HG03175 (cell line): ENCODE data around the gene ERBB4.
"Not testable (repeated sequence)": the region's sequence is repeated elsewhere in the genome, so short reads cannot be mapped to it uniquely, and the experiment has no call there.

Experiments used
- ATAC-seq: cut with Tn5 transposase; IDR thresholded peaks from one replicate; pipeline ENCODE4 v1.9.1; 2021; ENCODE audit warnings: mild to moderate bottlenecking, moderate library complexity; ENCODE audit not compliant: unreplicated experiment

The ERBB4 gene

DNA sequence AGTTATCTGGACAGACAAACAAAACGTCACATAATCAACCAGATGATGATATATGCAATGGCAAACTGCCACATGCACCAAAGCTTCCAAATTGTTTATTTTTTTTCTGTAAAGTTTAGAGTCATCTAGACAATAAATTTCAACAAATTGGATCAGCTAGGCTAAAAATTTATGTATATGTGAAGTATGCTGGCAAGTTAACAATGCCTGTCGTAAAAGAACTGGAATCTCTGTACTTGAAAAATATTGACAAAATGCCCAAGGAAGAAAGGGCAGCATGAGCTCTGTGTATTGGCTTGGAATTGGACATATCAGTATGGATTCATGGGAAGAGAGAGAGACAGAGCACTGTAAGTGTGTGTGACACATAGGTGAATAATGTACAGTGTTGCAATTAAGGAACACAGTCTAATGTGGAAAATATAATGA, 309.8 kb downstream of the ERBB4 start:
- no peak for ATAC-seq

GRCh38 chr2:212227755-212228154, 310.8 kb downstream of the ERBB4 start:
- no peak for ATAC-seq

GRCh38 chr2:212226114-212226513, 312.5 kb downstream of the ERBB4 start:
- ATAC-seq, result no peak

GRCh38 chr2:212223696-212224095, 314.9 kb downstream of the ERBB4 start:
- no peak for ATAC-seq

GRCh38 chr2:212213191-212213590, 325.4 kb downstream of the ERBB4 start:
- peak; percentile 67 for ATAC-seq

DNA sequence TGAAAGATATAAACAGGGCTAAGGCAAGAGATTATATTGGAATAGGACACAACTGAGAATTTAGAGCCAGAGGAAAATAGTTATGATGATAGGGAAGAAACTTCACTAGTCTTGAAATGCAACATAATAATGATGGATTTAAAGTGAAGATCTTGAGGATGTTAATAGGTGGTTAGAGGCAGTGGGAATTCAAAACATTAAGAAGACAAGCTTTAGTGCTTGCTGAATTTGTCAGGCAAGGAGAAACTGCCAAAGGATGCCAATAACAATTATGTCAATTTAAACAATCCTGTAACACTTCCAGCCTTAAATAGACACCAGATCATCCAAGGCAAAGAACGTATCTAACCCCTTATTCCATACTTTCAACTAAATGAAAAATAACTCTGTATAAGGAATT, 330.1 kb downstream of the ERBB4 start:
- no peak for ATAC-seq

DNA sequence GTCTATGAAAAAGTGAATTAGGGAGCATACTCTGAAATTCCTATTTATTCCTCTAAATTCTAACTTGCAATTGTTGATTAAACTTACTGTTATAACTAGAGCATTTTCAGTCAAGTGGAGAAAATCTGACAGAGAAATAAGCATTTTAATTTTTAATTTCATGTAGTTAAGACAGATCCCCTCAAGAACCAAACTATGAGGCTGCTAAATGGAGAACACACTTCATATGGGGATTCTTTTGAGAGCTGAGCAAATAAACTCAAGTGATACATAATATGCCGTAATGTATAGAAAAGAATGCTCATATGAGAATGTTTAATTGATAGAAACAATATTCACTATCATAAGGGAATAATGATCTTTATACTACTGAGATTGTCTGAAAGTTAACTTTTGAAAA, 340.8 kb downstream of the ERBB4 start:
- ATAC-seq, result no peak

DNA sequence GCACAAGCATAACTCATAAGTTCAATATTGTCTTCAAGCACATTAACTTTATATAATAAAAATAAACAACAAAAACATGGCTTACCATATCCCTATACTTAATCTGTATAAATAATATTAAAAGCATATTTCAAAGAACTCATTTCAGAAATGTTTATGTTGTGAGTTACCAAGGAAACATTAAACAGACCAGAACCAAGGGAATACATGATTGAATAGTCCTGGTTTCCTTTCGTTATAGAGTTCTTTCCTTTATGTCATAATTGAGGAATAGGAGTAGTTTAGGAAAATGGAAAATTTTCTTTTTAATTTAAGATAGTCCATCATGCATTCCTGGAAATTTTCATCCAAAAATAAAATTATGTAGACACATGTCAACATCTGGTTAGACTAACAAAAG, 343.0 kb downstream of the ERBB4 start:
- ATAC-seq, result no peak

DNA sequence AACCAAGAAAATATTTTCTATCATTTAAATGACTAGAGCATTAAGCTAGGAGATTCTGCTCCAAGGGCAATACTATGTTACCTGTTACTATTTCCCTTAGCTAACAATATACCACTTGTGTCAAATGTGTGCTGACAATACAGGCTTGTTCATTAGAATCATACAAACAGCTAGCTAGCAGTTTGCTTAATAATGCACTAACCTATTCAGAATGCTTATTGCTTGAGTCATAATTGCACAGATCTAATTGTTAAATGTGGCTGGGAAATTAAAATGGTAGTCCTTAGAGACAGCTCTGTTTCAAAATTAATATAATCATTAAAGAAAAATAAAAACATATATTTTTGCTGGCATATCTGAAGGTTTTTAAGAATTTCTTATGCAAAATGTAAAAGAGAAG, 344.2 kb downstream of the ERBB4 start:
- ATAC-seq, result no peak

DNA sequence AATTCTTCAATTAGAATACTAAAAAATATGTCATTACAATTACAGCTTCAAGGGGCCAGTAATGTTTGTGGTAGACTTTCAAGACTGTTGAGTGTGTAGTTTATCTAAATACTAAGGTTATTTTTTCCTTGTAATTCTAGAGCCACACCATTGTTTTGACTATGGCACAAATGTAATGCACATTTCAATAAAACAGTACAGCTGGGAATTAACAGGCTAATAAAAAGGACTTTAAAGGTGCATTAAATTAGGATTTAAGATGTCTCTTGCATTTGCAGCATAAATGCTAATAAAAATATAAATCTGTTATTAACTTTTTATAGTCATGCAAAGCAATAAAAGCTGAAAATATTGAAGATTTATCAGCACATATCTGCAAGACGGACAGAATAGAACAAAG, 344.8 kb downstream of the ERBB4 start:
- no peak for ATAC-seq

- ATAC-seq, result no peak
Observed at GRCh38 chr2:212193056-212193455, 345.5 kb downstream of the ERBB4 start.

GRCh38 chr2:212191438-212191837, 347.2 kb downstream of the ERBB4 start:
- ATAC-seq, result not testable (repeated sequence)

DNA sequence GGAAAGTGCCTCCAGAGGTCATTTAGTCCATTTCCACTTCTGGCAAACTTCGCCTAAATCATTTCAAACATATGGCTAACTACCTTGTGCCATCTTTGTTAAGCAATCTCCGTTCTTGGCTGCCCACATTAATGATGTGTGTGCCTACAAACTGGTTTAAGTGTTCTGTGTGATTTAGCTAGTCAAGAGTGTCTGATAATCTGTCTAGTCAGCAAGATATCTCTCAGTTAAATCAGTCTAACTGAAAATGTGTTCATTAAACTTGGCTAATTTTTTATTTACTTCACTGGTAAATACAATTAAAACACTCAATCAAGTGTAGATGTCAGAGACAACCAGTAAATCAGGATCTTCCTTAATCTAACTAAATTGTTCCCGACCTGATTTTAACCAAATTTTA, 352.4 kb downstream of the ERBB4 start:
- ATAC-seq, result no peak

DNA sequence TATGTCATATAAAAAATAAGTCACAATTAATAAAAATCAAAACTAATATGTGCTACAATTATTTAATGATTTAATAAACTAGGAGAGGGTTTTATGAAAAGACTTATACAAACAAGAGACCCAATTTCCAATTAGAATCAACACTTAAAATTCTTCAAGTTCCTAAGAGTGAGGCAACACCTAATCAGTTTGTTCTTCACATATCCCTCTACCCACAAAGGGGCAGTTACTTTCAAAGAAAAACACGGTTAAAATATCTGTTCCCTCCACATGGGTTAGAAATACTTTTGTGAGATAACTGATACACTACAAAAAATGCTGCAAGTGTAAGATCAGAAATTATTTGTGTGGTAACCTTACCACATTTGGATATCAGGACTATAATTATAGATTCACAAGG, 357.0 kb downstream of the ERBB4 start:
- no peak for ATAC-seq

DNA sequence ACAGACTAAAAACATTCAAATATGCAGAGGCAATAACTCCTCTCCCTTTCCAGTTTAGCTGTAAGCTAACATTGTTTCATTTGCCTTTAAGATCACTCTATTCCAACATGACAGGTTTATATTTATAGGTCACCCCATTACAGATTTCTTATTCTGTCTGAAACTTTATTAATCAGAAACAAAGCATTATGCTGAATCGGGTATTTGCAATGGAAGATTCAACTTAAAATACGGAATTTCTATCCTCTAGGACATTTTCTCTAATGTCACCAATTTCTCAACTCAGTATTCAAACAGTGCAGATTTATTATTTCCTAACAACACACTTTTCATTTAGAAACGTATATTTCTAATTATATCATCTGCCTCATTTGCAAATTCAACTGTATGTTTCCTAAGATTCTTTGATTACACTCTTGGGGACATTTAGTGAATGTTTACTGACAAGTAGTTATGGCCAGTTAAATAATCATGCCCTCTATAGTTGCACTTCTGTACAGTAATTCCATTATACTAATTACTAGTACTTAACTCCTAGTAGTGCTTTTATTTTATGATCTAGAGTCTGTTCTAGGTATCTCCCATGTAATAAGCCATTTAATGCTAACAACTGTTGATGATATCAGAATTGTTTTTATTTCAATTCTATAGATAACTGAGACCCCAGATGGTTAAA, 358.1 kb downstream of the ERBB4 start:
- ATAC-seq, result no peak

DNA sequence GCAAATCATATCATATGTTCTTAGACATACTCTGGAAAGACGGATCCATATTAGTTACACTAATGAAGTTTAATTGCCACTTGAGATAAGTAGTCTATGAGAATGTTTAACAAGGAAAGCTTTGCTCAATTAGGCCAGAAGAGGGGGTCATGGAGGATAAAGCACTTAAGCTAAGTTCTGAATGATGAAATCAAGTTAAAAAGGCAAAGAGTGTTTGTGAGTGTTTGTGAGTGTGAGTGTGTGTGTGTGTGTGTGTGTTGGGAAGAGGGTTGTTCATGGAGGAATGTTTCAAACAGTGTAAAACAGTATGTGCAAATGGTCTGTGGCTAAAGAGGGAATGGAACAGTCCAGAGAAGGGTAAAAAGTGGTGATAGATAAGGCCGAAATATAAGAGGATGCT, 360.9 kb downstream of the ERBB4 start:
- ATAC-seq, result no peak

DNA sequence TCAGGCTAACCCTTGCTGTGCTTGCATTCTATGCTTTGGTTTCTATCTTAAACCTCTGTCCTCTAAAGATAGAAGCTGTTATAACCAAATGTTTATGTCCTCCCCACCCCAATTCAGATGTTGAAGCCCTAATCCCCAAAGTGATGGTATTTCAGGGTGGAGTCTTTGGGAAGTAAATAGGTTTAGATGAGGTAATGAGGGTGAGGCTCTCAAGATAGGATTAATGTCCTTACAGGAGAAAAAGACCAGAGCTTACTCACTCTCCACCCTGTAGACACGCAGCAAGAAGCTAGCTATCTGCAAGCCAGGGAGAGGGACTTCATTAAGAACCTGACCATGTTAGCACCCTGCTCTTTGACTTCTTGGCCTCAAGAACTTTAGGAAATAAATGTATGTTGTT, 362.5 kb downstream of the ERBB4 start:
- ATAC-seq, result no peak

DNA sequence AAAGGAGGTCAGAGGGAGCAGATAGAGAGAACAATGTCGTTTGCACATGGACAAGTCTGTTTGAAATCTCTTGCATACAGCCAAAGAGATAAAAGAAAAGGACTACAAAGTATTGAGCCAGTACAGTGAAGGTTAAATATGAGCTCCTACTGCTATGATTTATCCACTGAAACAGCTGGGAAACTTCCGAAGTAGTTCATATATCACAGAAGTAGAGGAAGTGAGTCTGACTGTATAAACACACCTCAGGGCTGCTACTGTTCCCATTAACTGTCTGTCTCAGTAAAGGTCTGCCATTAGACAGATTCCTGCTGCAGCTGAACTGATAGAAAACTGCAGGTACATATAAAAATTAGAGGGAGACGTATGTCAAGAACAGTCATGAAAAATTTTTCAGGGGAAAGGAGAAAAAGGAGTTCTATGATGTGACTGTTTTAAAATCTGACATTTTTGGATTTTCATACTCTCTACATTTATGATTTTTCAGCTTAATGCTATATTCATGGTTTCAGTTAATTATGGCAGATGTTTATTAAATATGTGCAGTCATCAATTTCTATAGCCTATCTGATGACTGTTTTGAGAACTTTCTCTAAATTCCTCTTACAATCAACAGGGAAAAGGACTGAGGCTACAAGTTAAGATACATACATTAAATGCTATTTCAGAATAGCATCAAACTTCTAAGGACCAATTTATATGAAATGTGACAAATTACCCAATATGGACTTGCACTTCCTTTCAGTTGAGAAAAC, 364.7 kb downstream of the ERBB4 start:
- ATAC-seq, result no peak

DNA sequence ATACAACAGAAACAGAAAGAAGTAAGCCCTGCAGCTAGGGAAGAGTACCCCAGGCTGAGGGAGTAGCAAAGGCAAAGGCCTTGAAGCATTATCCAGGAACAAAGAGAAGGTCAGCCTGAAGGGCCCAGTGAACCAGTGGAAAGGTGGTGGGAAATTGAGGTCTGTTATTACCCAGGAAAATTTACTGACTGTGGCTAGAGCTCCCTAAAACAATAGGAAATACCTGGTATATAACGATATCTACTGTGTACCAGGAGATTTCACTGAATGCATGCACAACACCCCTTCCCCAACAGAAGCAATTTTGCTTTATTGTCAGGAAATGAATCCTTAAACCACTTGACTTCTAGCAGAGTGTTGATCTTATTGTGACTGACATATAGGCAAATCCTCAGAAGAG, 365.3 kb downstream of the ERBB4 start:
- no peak for ATAC-seq

DNA sequence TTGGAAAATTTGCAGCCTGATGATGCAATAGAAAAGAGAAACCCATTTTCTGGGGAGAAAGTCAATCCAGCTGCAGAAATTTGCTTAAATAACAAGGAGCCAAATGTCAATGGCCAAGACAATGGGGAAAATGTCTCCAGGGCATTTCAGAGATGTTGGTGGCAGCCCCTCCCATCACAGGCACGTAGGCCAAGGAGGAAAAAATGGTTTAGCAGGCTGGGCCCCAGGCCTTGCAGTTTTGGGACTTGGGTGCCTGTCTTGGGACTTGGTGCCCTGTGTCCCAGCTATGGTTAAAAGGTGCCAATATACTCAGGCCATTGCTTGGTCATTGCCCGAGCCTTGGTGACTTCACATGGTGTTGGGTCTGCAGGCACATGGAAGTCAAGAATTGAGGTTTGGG, 368.2 kb downstream of the ERBB4 start:
- no peak for ATAC-seq

DNA sequence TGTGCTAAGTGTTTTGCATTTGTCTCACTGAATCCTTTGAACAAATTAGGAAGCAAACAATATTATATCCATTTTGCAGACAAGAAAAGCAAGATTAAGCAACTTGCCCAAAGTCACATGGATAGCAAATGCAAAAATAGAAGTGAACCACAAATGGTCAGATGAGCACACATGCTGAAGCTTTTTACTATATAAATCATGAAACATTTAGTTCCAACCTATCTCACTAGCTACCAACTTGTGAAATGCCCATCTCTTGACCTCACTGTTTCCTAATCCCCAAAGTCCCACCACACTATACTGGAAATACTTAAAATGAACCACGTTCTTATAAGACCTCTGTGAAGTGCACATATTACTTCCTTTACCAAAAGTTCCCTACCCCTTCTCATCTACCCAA, 380.5 kb downstream of the ERBB4 start:
- no peak for ATAC-seq

- no peak for ATAC-seq
Observed at GRCh38 chr2:212157012-212157411, 381.6 kb downstream of the ERBB4 start.

GRCh38 chr2:212156088-212156487, 382.5 kb downstream of the ERBB4 start:
- ATAC-seq, result no peak
